DMS 273 treated with DMSO at 0.1 percent for 48 hours (cell line): ENCODE data around the gene KBTBD8.

Experiments
- DNase-seq: peaks from one replicate; lab custom pipeline; 2025; lab: John Stamatoyannopoulos, UW

Gene KBTBD8

DNA sequence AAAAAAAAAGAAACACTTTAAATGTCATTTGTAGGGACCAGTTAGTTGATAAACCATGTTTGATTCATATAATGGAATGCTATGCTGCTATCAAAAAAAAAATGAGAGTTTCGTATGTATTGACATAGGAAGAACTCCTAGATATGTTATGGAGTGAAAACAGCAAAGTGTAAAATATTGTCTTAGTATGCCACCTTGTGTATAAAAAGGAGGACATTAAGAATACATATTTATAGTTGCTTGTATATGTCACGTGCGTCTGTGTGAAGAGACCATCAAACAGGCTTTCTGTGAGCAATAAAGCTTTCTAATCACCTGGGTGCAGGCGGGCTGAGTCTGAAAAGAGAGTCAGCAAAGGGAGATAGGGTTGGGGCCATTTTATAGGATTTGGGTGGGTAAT lies 39.5 kb downstream of the KBTBD8 start:
- no peak for DNase-seq

DNA sequence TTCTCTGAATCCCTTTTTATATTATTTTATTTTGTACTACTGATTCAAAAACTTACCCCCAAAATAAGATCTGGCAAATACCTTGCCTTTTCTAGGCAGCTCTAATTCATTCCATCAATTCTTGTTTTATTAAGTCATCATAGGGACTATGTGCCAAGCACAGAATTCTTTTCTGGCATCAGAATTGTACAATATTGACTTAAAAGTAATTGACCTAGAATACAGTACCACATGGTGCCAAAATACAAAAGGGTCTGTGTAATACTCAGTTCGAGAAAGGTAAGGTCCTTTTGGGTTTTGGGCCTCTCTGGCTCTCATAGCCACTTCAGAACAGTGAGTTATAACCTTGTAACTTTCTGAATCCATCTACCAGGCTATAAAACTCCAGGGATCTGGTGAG lies 46.2 kb downstream of the KBTBD8 start:
- DNase-seq = no peak

DNA sequence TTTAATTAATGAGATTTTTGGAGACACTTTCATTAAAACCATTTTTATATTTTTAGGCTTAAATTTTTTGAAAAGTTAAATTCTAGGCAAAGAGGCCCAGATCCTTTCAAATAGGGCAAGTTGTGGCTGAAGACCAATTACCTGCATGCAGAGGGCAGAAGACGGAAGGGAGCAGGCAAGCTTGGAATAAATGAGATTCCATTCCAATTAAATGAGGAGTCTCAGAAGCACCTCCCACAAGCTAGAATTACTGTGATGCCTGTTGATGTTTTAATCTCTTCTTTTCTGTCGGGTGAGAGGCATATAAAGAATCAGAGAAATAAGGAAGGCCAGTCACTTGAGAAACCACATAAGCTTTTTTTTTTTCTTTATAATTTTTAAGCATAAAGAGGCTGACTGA lies 46.8 kb downstream of the KBTBD8 start:
- no peak for DNase-seq

DNA sequence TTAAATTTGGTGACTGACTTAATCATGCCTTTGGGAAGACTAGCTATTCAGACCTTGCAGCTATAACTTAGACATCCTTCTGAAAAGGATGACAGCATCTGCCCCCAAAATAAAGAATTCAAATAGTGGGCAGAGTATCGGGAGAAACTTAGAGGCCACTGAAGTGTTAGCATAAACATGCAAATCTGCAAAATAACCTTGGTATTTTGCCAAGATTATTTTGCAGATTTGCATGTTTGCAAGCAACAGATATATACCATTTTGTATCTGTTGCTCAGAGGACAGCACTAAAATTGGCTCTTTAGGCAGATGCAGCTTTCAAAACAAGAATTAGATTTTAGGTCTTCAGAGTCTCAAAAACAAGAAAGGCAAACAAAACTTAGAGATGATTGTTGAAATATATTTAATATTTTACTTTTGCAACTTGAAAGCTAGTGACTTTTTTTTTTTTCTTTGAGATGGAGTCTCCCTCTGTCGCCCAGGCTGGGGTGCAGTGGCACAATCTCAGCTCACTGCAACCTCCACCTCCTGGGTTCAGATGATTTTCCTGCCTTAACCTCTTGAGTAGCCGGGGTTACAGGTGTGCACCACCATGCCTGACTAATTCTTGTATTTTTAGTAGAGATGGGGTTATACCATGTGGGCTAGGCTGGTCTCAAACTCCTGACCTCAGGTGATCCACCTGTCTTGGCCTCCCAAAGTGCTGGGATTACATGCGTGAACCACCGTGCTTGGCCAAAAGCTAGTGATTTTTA lies 47.8 kb downstream of the KBTBD8 start:
- no peak for DNase-seq

DNA sequence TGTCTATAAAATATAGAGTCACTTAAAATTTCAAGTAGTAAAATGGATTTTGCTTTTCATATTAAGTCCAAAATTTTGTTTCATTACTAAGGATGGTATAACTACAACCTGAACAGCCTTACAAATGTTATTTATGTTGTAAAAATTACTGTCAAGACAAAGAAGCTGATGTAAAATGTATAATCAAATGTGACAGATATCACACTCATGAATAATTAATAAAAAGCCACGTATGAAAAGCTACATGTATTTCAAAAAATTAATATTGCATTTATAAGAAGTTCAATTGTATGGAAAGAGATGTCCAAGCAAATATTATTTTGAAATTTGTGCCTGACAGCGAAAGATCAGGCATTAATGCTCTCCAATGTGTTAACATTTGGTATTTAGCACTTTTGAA lies 48.9 kb downstream of the KBTBD8 start:
- no peak for DNase-seq

DNA sequence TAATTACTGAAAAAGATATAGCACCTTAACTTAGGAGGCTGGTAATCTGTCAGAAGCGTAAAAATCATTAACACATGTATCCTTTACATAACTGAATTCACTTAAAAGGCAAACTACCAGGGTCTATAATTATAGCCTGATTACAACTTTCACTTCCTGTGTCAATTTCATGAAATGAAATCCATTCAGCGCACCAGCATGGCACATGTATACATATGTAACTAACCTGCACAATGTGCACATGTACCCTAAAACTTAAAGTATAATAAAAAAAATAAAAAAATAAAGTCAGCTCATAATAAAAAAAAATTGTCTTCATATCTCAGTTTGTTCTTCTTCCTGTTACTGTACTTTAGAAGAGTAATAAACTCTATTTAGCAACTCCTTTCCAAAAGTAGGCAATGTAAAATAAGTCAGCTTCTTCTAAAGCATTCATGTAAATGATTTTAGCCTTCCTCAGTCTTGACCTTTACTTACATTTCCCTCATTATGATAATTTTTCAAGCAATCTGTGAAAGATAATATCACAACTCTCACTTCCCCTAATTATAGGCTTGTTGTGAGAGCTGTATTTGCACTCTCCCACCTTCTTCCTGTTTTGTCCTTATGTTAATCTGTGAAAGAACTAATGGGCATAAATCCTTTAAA lies 50.1 kb downstream of the KBTBD8 start:
- DNase-seq = no peak

DNA sequence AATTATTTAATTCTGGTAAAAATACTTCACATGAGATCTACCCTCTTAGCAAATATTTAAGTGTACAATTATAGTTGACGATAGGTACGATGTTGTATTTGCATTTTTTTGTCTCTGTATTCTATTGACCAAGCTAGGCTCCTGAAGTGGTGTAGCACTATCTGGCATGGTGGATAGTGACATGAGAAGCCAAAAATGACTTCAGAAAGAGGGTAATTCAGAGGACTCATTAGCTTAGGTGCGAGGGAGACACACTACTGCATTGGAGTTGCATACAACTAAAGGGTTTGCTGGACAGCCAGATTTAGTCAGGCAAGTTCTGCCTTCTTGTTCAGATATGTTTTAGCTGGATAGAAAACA lies 50.6 kb downstream of the KBTBD8 start:
- DNase-seq = no peak

DNA sequence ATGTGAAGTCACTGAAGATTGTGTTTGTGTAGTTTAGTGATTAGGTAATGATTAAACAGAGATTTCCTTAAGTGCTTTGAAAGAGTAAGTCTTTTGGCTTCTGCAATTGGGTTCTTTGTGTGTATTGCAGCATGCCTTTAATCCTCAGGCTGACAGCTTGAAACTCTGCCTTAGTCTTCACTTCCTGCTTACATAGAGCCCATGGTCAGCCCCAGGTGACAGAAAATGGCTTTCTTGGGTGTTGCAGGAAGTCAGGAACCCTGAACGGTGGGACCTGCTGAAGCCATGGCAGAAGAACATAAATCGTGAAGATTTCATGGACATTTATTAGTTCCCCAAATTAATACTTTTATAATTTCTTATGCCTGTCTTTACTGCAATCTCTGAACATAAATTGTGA lies 61.3 kb downstream of the KBTBD8 start:
- DNase-seq = no peak
